Measurements from ENCODE around the gene ZNF143.

- TF ChIP-seq POLR2AphosphoS5 (IDR thresholded peaks at IDR 0.05; ENCODE audit: low read depth, low read length) (no peak), POLR2A (IDR thresholded peaks at IDR 0.05; ENCODE audit: low read depth, low read length) (no peak)
Measured at GRCh38 chr11:9512370-9513019, 51.7 kb downstream of the ZNF143 start.

All from GM12892 (cell line).